PC-3 (cell line): Measurements from ENCODE around the gene PSTK. TPM values are rescaled to one million over a fixed set of nuclear protein-coding genes. Genes with fewer than 3 reads are reported as not detected.

Source experiments
- ATAC-seq: fragments of 200-7000 bp; cut with Tn5 transposase; 2 replicates; pipeline ENCODE4 v1.9.1; 2020; ENCODE audit warnings: mild to moderate bottlenecking, moderate library complexity
- BruUV-seq: library from RNA; stranded (reverse); fragments of 400-500 nt; replicated peaks from 2 replicates; lab custom pipeline; 2021; lab: Mats Ljungman, UMichigan
- CTCF ChIA-PET: fragments of 300-600 bp; sonication (Branson Sonifier 250); formaldehyde crosslinking; loops from one replicate; lab custom pipeline; 2022; ENCODE audit warnings: antibody characterized with exemption; lab: Charles Lee
- POLR2A ChIA-PET: fragments of 300-600 bp; sonication (Branson Sonifier 250); formaldehyde crosslinking; loops from one replicate; lab custom pipeline; 2022; ENCODE audit warnings: antibody characterized with exemption; ENCODE audit not compliant: unreplicated experiment; lab: Charles Lee
- DNase-seq: peaks from one replicate; pipeline ENCODE4 v3.0.0-alpha.2; 2015
- H2AFZ ChIP-seq: fragments of 300-600 bp; sonication (generic); 2 replicates; pipeline ENCODE4 v1.6.0; 2016; ENCODE audit warnings: antibody characterized with exemption, low read length
- H3F3A ChIP-seq: fragments of 300-600 bp; sonication (generic); one replicate; pipeline ENCODE4 v1.6.0; 2017; ENCODE audit warnings: antibody characterized with exemption, low read length, control low read depth, mild to moderate bottlenecking; ENCODE audit not compliant: unreplicated experiment
- H3K27ac ChIP-seq: fragments of 300-600 bp; sonication (generic); 2 replicates; pipeline ENCODE4 v1.5.1; 2016; ENCODE audit warnings: mild to moderate bottlenecking, low read length
- H3K27me3 ChIP-seq: fragments of 300-600 bp; sonication (generic); 2 replicates; pipeline ENCODE4 v1.6.1; 2016; ENCODE audit warnings: low read length, mixed read lengths
- H3K36me3 ChIP-seq: fragments of 300-600 bp; sonication (generic); 2 replicates; pipeline ENCODE4 v1.6.1; 2016; ENCODE audit warnings: low read depth, mixed run types, low read length, mixed read lengths
- H3K4me1 ChIP-seq: fragments of 300-600 bp; sonication (generic); 2 replicates; pipeline ENCODE4 v1.5.1; 2016; ENCODE audit warnings: low read length; ENCODE audit not compliant: insufficient read depth
- H3K4me2 ChIP-seq: fragments of 300-600 bp; sonication (generic); 2 replicates; pipeline ENCODE4 v1.6.0; 2016; ENCODE audit warnings: low read length
- H3K4me3 ChIP-seq: fragments of 300-600 bp; sonication (generic); 2 replicates; pipeline ENCODE4 v1.5.1; 2016; ENCODE audit warnings: mild to moderate bottlenecking, low read length, mixed read lengths
- H3K79me2 ChIP-seq: fragments of 300-600 bp; sonication (generic); 2 replicates; pipeline ENCODE4 v1.6.1; 2017; ENCODE audit warnings: low read length, mixed read lengths
- H3K9ac ChIP-seq: fragments of 300-600 bp; sonication (generic); 2 replicates; pipeline ENCODE4 v1.6.0; 2016; ENCODE audit warnings: mild to moderate bottlenecking, low read length
- H3K9me2 ChIP-seq: fragments of 300-600 bp; sonication (generic); replicated peaks from 2 replicates; pipeline ENCODE4 v1.6.1; 2016; ENCODE audit warnings: mixed run types, low read length, mixed read lengths
- H3K9me3 ChIP-seq: fragments of 300-600 bp; sonication (generic); 2 replicates; pipeline ENCODE4 v1.6.1; 2016; ENCODE audit warnings: low read length, mixed read lengths
- H4K20me1 ChIP-seq: fragments of 300-600 bp; sonication (generic); 2 replicates; pipeline ENCODE4 v1.6.1; 2016; ENCODE audit warnings: low read length, mixed read lengths
- CTCF ChIP-seq: fragments of 300-600 bp; sonication (generic); conservative IDR thresholded peaks from 2 replicates; pipeline ENCODE4 v1.5.1; 2017; ENCODE audit warnings: antibody characterized with exemption, low read depth, mild to moderate bottlenecking, low read length
- EZH2 ChIP-seq: fragments of 300-600 bp; sonication (generic); IDR thresholded peaks from one replicate; pipeline ENCODE4 v1.6.1; 2017; ENCODE audit warnings: antibody characterized with exemption, mild to moderate bottlenecking, low read length; ENCODE audit not compliant: unreplicated experiment
- EZH2phosphoT487 ChIP-seq: fragments of 300-600 bp; sonication (generic); IDR thresholded peaks from 2 replicates; pipeline ENCODE4 v1.6.1; 2018; ENCODE audit warnings: mild to moderate bottlenecking, antibody characterized with exemption, low read length, borderline replicate concordance
- intact Hi-C: fragments of 100-400 bp; cut with micrococcal nuclease; formaldehyde crosslinking; loops from 2 replicates; pipeline ENCODE4 v1.9.0; 2023
- total RNA-seq: library from RNA; depleted of rRNA; stranded (reverse); fragments of >200 nt; gene quantifications from 2 replicates; pipeline ENCODE4 v1.2.3, GENCODE V29; 2014

PSTK gene
- total RNA-seq, 1 experiment from 2014 or later: 2.6 TPM

- TF ChIP-seq EZH2 (no peak), EZH2phosphoT487 (no peak), CTCF (no peak)
- POLR2A ChIA-PET: no interaction called here
Measured at GRCh38 chr10:123024540-123024939, 44.3 kb downstream of the PSTK start.

DNA sequence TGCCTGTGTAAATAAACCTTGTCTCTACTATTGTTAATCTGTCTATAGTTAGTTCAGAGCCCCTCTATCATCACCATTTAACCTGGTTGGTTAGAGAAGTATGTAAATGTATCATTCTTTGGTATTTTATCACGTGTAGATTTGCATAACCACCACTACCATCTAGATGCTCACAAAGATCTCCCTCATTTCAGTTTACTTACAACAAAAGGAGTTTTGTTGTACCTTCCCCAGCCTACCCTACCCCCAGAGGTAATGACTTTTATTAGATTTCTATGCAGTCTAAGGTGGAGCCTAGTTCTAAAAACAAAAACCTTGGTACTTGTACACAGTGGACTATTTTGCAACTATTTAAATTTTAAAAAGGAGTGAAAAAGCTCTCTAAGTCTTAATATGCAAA, 46.1 kb downstream of the PSTK start:
- H3K4me2 ChIP-seq: no peak overlapping the region
- ChIA-PET POLR2A (no interaction called here), CTCF (no interaction called here)
- DNase-seq (no peak), ATAC-seq (no peak)
- H3K27me3 ChIP-seq: no peaks in the 10 kb centered on the region
- no peak overlapping the region for H2AFZ ChIP-seq
- H3K36me3 ChIP-seq: no peaks in the 10 kb centered on the region
- intact Hi-C loops: no loop called here
- H3K27ac ChIP-seq: no peak overlapping the region
- no peaks in the 10 kb centered on the region for H3K4me1 ChIP-seq
- no peaks in the 10 kb centered on the region for H3K9me3 ChIP-seq
- H3K79me2 ChIP-seq: no peaks in the 10 kb centered on the region
- TF ChIP-seq CTCF (no peak), EZH2 (no peak), EZH2phosphoT487 (no peak)
- H3K9me2 ChIP-seq: no peaks in the 10 kb centered on the region
- H4K20me1 ChIP-seq: no peaks in the 10 kb centered on the region
- H3K9ac ChIP-seq: no peak overlapping the region
- no TSS peak for BruUV-seq
- H3K4me3 ChIP-seq: no peak overlapping the region
- no peaks in the 10 kb centered on the region for H3F3A ChIP-seq

More at GRCh38 chr10:123024540-123024939, 44.3 kb downstream of the PSTK start:
- Histone ChIP-seq H3K4me2 (no peak overlapping the region), H3K27ac (no peak overlapping the region), H4K20me1 (no peaks in the 10 kb centered on the region), H3K9me2 (no peaks in the 10 kb centered on the region), H2AFZ (no peak overlapping the region), H3K27me3 (no peaks in the 10 kb centered on the region), H3K4me3 (no peak overlapping the region), H3K9me3 (no peaks in the 10 kb centered on the region), H3K9ac (no peak overlapping the region), H3K4me1 (no peaks in the 10 kb centered on the region), H3K36me3 (no peaks in the 10 kb centered on the region), H3K79me2 (no peaks in the 10 kb centered on the region), H3F3A (no peaks in the 10 kb centered on the region)
- CTCF ChIA-PET: no interaction called here
- ATAC-seq (no peak), DNase-seq (no peak)
- BruUV-seq: no TSS peak
- intact Hi-C loops: no loop called here

DNA sequence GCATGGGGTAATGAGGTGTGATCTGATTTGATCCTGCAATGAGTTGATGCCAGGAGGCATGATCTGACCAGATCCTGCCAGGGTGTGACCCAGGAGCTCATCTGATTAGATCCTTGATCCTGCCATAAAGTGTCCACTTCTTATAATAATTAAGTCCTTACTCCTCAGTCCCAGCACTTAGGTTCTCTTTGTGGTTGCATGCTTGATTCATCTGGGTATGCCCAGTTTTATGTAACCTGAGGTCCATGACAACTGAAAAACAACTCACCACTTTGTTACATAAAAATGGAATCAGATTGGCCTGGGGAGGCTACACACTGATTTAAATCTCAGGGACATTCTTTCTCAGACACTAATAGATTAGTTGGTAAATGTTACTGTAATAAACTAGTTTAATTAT, 47.7 kb downstream of the PSTK start:
- H4K20me1 ChIP-seq: no peaks in the 10 kb centered on the region
- H2AFZ ChIP-seq: no peak overlapping the region
- H3F3A ChIP-seq: no peaks in the 10 kb centered on the region
- H3K27me3 ChIP-seq: no peaks in the 10 kb centered on the region
- BruUV-seq: no TSS peak
- H3K36me3 ChIP-seq: no peaks in the 10 kb centered on the region
- H3K9me2 ChIP-seq: no peaks in the 10 kb centered on the region
- ATAC-seq (no peak), DNase-seq (no peak)
- H3K9ac ChIP-seq: no peak overlapping the region
- H3K4me3 ChIP-seq: no peak overlapping the region
- H3K4me1 ChIP-seq: no peaks in the 10 kb centered on the region
- intact Hi-C loops: no loop called here
- POLR2A ChIA-PET: no interaction called here
- TF ChIP-seq EZH2phosphoT487: no peak
- TF ChIP-seq CTCF: no peak
- no peak for TF ChIP-seq EZH2
- H3K79me2 ChIP-seq: no peaks in the 10 kb centered on the region
- no peaks in the 10 kb centered on the region for H3K9me3 ChIP-seq
- no peak overlapping the region for H3K27ac ChIP-seq
- H3K4me2 ChIP-seq: no peak overlapping the region
- CTCF ChIA-PET: no interaction called here
